ENCODE measurements around the gene CEACAM19. TPM values are rescaled to one million over a fixed set of nuclear protein-coding genes. Genes with fewer than 3 reads are reported as not detected.
"Not testable (repeated sequence)": the region's sequence is repeated elsewhere in the genome, so short reads cannot be mapped to it uniquely, and the experiment has no call there.

Gene CEACAM19
- total and polyA plus RNA-seq, 10 of the 15 experiments (the other 5 are each of a cell fraction or from before 2014, with no cell fraction given): 0.13 to 0.31 (median 0.17) TPM; not detected in 4

DNA sequence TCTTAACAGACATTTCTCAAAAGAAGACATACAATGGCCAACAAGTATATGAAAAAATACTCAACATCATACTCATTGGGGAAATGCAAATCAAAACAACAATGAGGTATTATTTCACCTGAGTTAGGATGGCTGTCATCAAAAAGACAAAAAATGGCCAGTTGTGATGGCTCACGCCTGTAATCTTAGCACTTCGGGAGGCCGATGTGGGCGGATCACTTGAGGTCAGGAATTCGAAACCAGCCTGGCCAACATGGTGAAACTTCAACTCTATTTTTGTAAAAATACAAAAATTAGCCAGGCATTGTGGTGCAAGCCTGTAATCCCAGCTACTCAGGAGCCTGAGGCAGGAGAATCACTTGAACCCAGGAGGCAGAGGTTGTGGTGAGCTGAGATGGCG, 49.7 kb downstream of the CEACAM19 start (continued):
- TF ChIP-seq MTA3 (IDR thresholded peaks at IDR 0.05; ENCODE audit: borderline replicate concordance, low read length): no peak
- TF ChIP-seq TCF3 (IDR thresholded peaks at IDR 0.05; ENCODE audit: borderline replicate concordance, insufficient read depth, low read depth, low read length): no peak
- TF ChIP-seq, protein P1, sequence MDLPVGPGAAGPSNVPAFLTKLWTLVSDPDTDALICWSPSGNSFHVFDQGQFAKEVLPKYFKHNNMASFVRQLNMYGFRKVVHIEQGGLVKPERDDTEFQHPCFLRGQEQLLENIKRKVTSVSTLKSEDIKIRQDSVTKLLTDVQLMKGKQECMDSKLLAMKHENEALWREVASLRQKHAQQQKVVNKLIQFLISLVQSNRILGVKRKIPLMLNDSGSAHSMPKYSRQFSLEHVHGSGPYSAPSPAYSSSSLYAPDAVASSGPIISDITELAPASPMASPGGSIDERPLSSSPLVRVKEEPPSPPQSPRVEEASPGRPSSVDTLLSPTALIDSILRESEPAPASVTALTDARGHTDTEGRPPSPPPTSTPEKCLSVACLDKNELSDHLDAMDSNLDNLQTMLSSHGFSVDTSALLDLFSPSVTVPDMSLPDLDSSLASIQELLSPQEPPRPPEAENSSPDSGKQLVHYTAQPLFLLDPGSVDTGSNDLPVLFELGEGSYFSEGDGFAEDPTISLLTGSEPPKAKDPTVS (IDR thresholded peaks at IDR 0.05; ENCODE audit: low read depth, low read length): no peak
- TF ChIP-seq SMC3 (IDR thresholded peaks at IDR 0.05; ENCODE audit: borderline replicate concordance, low read length): no peak
- no peak for TF ChIP-seq ZNF24 (IDR thresholded peaks at IDR 0.05)
- no peak for TF ChIP-seq TBL1XR1 (IDR thresholded peaks at IDR 0.05; ENCODE audit: low read depth, low read length)
- TF ChIP-seq, protein P2, sequence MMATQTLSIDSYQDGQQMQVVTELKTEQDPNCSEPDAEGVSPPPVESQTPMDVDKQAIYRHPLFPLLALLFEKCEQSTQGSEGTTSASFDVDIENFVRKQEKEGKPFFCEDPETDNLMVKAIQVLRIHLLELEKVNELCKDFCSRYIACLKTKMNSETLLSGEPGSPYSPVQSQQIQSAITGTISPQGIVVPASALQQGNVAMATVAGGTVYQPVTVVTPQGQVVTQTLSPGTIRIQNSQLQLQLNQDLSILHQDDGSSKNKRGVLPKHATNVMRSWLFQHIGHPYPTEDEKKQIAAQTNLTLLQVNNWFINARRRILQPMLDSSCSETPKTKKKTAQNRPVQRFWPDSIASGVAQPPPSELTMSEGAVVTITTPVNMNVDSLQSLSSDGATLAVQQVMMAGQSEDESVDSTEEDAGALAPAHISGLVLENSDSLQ (IDR thresholded peaks at IDR 0.05): 0 out of 2 replicates have a peak, but pooled peaks have one; percentile 17
- TF ChIP-seq, protein P3, sequence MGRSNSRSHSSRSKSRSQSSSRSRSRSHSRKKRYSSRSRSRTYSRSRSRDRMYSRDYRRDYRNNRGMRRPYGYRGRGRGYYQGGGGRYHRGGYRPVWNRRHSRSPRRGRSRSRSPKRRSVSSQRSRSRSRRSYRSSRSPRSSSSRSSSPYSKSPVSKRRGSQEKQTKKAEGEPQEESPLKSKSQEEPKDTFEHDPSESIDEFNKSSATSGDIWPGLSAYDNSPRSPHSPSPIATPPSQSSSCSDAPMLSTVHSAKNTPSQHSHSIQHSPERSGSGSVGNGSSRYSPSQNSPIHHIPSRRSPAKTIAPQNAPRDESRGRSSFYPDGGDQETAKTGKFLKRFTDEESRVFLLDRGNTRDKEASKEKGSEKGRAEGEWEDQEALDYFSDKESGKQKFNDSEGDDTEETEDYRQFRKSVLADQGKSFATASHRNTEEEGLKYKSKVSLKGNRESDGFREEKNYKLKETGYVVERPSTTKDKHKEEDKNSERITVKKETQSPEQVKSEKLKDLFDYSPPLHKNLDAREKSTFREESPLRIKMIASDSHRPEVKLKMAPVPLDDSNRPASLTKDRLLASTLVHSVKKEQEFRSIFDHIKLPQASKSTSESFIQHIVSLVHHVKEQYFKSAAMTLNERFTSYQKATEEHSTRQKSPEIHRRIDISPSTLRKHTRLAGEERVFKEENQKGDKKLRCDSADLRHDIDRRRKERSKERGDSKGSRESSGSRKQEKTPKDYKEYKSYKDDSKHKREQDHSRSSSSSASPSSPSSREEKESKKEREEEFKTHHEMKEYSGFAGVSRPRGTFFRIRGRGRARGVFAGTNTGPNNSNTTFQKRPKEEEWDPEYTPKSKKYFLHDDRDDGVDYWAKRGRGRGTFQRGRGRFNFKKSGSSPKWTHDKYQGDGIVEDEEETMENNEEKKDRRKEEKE (IDR thresholded peaks at IDR 0.05): no peak

DNA sequence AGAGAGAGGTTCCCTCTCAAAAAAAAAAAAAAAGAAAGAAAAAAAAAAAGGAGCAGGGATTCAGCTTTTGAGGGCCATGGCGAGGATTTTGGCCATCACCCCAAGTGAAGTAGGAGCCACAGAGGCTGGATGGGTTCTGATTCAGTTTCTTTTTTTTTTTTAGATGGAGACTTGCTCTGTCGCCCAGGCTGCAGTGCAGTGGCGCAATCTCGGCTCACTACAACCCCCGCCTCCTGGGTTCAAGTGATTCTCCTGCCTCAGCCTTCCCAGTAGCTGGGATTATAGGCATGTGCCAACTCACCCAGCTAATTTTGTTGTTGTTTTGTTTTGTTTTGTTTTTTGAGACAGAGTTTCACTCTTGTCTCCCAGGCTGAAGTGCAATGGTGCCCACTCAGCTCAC, 50.1 kb downstream of the CEACAM19 start:
- H4K20me1 ChIP-seq (ENCODE audit: control insufficient read depth, insufficient read depth); DNase-seq (ENCODE audit: low read depth, low spot score); H3K9ac ChIP-seq (ENCODE audit: control insufficient read depth, insufficient read depth, low read length); H3K9me3 ChIP-seq (replicated peaks; ENCODE audit: control insufficient read depth, insufficient read depth, low read length); H2AFZ ChIP-seq (ENCODE audit: control insufficient read depth, low read depth, low read length); H3K4me3 ChIP-seq; BruUV-seq (replicated peaks); ATAC-seq; FAIRE-seq; H3K36me3 ChIP-seq (ENCODE audit: control insufficient read depth in 2 of 2, insufficient read depth in 2 of 2, low read length in 1 of 2); H3K79me2 ChIP-seq (ENCODE audit: control insufficient read depth, insufficient read depth, low read length); H3K27me3 ChIP-seq (replicated peaks in 1 of 2; ENCODE audit: control insufficient read depth in 2 of 2, insufficient read depth in 2 of 2, low read length in 1 of 2); intact Hi-C loops (cut with micrococcal nuclease; ENCODE audit: unreplicated experiment): not testable (repeated sequence)
- Histone ChIP-seq H3K27ac (ENCODE audit: control insufficient read depth, insufficient read depth) (peak overlapping the region; percentile 64; the same call in 1 of the 2 replicates), H3K4me1 (ENCODE audit: control insufficient read depth, insufficient read depth, low read length) (peaks cover 51% of the 10 kb centered on the region), H3K4me2 (ENCODE audit: control insufficient read depth, insufficient read depth) (peak overlapping the region; percentile 49; the same call in 1 of the 2 replicates)
- in situ Hi-C loops (cut with MboI): loop anchor here (5.0 kb wide), 1 partner anchor 51 kb away; no protein-coding TSS in a partner anchor
- ChIA-PET POLR2A (interaction anchor here (0.6 to 3.8 kb wide), 6 partner anchors 15 to 48 kb away, joined by 3 to 13 read pairs (median 5); no protein-coding TSS in a partner anchor), RAD21 (ENCODE audit: unreplicated experiment) (interaction anchor here (0.6 to 7.8 kb wide), 10 partner anchors 9 to 77 kb away, joined by 3 to 302 read pairs (median 13); partner anchors contain the start of gene BCL3), SMC1A (ENCODE audit: uncharacterized antibody, unreplicated experiment) (interaction anchor here (0.7 to 8.7 kb wide), 9 partner anchors 15 to 311 kb away, joined by 3 to 328 read pairs (median 4); partner anchors contain the start of gene BCL3), CTCF (interaction anchor here (0.5 to 16.8 kb wide), 8 partner anchors 15 to 1016 kb away, joined by 3 to 513 read pairs (median 41); partner anchors contain the start of gene BCL3)
- 77% methylated on average over 5 of the region's 5 CpGs for WGBS (ENCODE audit: insufficient coverage, insufficient replicate concordance, low lambda C conversion rate, missing lambda C conversion rate)
